GM18873 (cell line): ENCODE results near the gene SLC34A3.
A peak's percentile ranks its signal among the peaks of the same experiment; 100 is the strongest.

Experiments
- ATAC-seq: cut with Tn5 transposase; IDR thresholded peaks from one replicate; pipeline ENCODE4 v1.9.1; 2021; ENCODE audit warnings: mild to moderate bottlenecking, moderate library complexity, moderate number of reproducible peaks; ENCODE audit not compliant: unreplicated experiment, low FRiP score

SLC34A3 gene

GRCh38 chr9:137194909-137195308 is 35.8 kb upstream of the SLC34A3 start:
- no peak for ATAC-seq

GRCh38 chr9:137195525-137196220 is 35.0 kb upstream of the SLC34A3 start:
- no peak for ATAC-seq

- no peak for ATAC-seq
Observed at GRCh38 chr9:137198051-137198901, 32.4 kb upstream of the SLC34A3 start.

GRCh38 chr9:137198902-137199283 is 31.8 kb upstream of the SLC34A3 start:
- ATAC-seq, result no peak

- ATAC-seq, result no peak
Observed at GRCh38 chr9:137199411-137200121, 31.1 kb upstream of the SLC34A3 start.

- ATAC-seq, result peak; percentile 86
Observed at GRCh38 chr9:137200311-137201204, 30.1 kb upstream of the SLC34A3 start, which contains the start of gene TPRN. Gene TPRN (minus strand): TSS chr9:137200741. CDS start chr9:137200711, 30 bp downstream.

GRCh38 chr9:137201205-137201868 is 29.4 kb upstream of the SLC34A3 start:
- no peak for ATAC-seq

GRCh38 chr9:137202966-137203365 is 27.7 kb upstream of the SLC34A3 start:
- ATAC-seq, result no peak

- no peak for ATAC-seq
Observed at GRCh38 chr9:137204731-137205125, 26.0 kb upstream of the SLC34A3 start.

- no peak for ATAC-seq
Observed at GRCh38 chr9:137205126-137206069, 25.3 kb upstream of the SLC34A3 start, which contains the start of the genes NDOR1 and TMEM203. Gene NDOR1 (plus strand): TSS chr9:137205700. CDS start chr9:137205778, 78 bp downstream. Gene TMEM203 (minus strand): TSS chr9:137205648. CDS start chr9:137205414, 234 bp downstream.

- no peak for ATAC-seq
Observed at GRCh38 chr9:137206602-137207001, 24.1 kb upstream of the SLC34A3 start.

- no peak for ATAC-seq
Observed at GRCh38 chr9:137211532-137211931, 19.2 kb upstream of the SLC34A3 start.

GRCh38 chr9:137212520-137212919 is 18.2 kb upstream of the SLC34A3 start:
- no peak for ATAC-seq

GRCh38 chr9:137213160-137214060 is 17.3 kb upstream of the SLC34A3 start:
- no peak for ATAC-seq

- no peak for ATAC-seq
Observed at GRCh38 chr9:137214620-137215019, 16.1 kb upstream of the SLC34A3 start.

- no peak for ATAC-seq
Observed at GRCh38 chr9:137215196-137215986, 15.3 kb upstream of the SLC34A3 start.
